Parathyroid adenoma (tissue), 2 donors: ENCODE measurements around the gene ZNF223.

Source experiments
- H2AFZ ChIP-seq: fragments of 300-600 bp; sonication (generic); one replicate; pipeline ENCODE4 v1.7.0; 2017; ENCODE audit warnings: antibody characterized with exemption, mild to moderate bottlenecking
- H3K27ac ChIP-seq: fragments of 300-600 bp; sonication (generic); one replicate; pipeline ENCODE4 v1.7.0; 2017
- H3K27me3 ChIP-seq: fragments of 300-600 bp; sonication (generic); one replicate; pipeline ENCODE4 v1.7.0; 2017; ENCODE audit warnings: low read length; ENCODE audit not compliant: control insufficient read depth, insufficient read depth
- H3K36me3 ChIP-seq: fragments of 300-600 bp; sonication (generic); one replicate; pipeline ENCODE4 v1.7.0; 2017; ENCODE audit warnings: low read length; ENCODE audit not compliant: control insufficient read depth, insufficient read depth
- H3K4me1 ChIP-seq: fragments of 300-600 bp; sonication (generic); one replicate; pipeline ENCODE4 v1.7.0; 2017; ENCODE audit warnings: control low read depth
- H3K4me2 ChIP-seq: fragments of 300-600 bp; sonication (generic); one replicate; pipeline ENCODE4 v1.7.0; 2017; ENCODE audit warnings: low read length
- H3K4me3 ChIP-seq: fragments of 300-600 bp; sonication (generic); one replicate; pipeline ENCODE4 v1.7.0; 2017; ENCODE audit warnings: low read depth, low read length
- H3K79me2 ChIP-seq: fragments of 300-600 bp; sonication (generic); one replicate; pipeline ENCODE4 v1.7.0; 2017; ENCODE audit warnings: control low read depth
- H3K9ac ChIP-seq: fragments of 300-600 bp; sonication (generic); one replicate; pipeline ENCODE4 v1.7.0; 2017; ENCODE audit warnings: mild to moderate bottlenecking
- H3K9me3 ChIP-seq: fragments of 300-600 bp; sonication (generic); one replicate; pipeline ENCODE4 v1.7.0; 2017; ENCODE audit warnings: low read length; ENCODE audit not compliant: control insufficient read depth
- CTCF ChIP-seq: fragments of 300-600 bp; sonication (generic); IDR thresholded peaks from one replicate; pipeline ENCODE4 v1.7.0; 2017; ENCODE audit warnings: antibody characterized with exemption, mild to moderate bottlenecking
- donor health status: primary hyperparathyroidism.

Gene ZNF223

GRCh38 chr19:44051650-44052402 lies at the start of gene ZNF223:
TSS of gene ZNF223 (plus strand) at chr19:44052036. CDS start at chr19:44055177, 3,141 bp downstream.
- Histone ChIP-seq H2AFZ (peak within 1 kb of the TSS; percentile 87), H3K4me2 (peak within 1 kb of the TSS; percentile 85), H3K9me3 (no peaks in the 10 kb centered on the region), H3K4me3 (peak within 1 kb of the TSS; percentile 79), H3K9ac (peak within 1 kb of the TSS; percentile 55), H3K79me2 (peaks cover 9% of the 10 kb centered on the region), H3K36me3 (no peaks in the 10 kb centered on the region), H3K27me3 (no peaks in the 10 kb centered on the region), H3K4me1 (peaks cover 8% of the 10 kb centered on the region), H3K27ac (peak within 1 kb of the TSS; percentile 84)
- no peak for TF ChIP-seq CTCF

- Histone ChIP-seq H3K27me3 (no peaks in the 10 kb centered on the region), H3K9ac (no peak overlapping the region), H3K79me2 (no peaks in the 10 kb centered on the region), H3K4me1 (no peaks in the 10 kb centered on the region), H2AFZ (peak overlapping the region; percentile 80), H3K36me3 (no peaks in the 10 kb centered on the region), H3K4me2 (peak overlapping the region; percentile 97), H3K27ac (peak overlapping the region; percentile 29), H3K4me3 (peak overlapping the region; percentile 97), H3K9me3 (no peaks in the 10 kb centered on the region)
- TF ChIP-seq CTCF: no peak
Observed at GRCh38 chr19:44002212-44002565, 49.6 kb upstream of the ZNF223 start.

GRCh38 chr19:44002566-44003460 lies 49.0 kb upstream of the ZNF223 start, which contains the start of gene ZNF230:
TSS of gene ZNF230 (plus strand) at chr19:44002957. CDS start at chr19:44007079, 4,122 bp downstream.
- Histone ChIP-seq H3K4me2 (peak within 1 kb of the TSS; percentile 97), H3K36me3 (no peaks in the 10 kb centered on the region), H3K79me2 (no peaks in the 10 kb centered on the region), H3K4me1 (no peaks in the 10 kb centered on the region), H3K4me3 (peak within 1 kb of the TSS; percentile 97), H3K27me3 (no peaks in the 10 kb centered on the region), H3K27ac (peak within 1 kb of the TSS; percentile 29), H3K9me3 (no peaks in the 10 kb centered on the region), H3K9ac (peak within 1 kb of the TSS; percentile 25), H2AFZ (peak within 1 kb of the TSS; percentile 80)
- no peak for TF ChIP-seq CTCF

- Histone ChIP-seq H3K4me3 (peak overlapping the region; percentile 97), H3K36me3 (no peaks in the 10 kb centered on the region), H3K27ac (peak overlapping the region; percentile 29)
Observed at GRCh38 chr19:44003461-44004009, 48.3 kb upstream of the ZNF223 start.

More at GRCh38 chr19:44003461-44004009, 48.3 kb upstream of the ZNF223 start:
- Histone ChIP-seq H2AFZ (peak overlapping the region; percentile 80), H3K9me3 (no peaks in the 10 kb centered on the region), H3K27me3 (no peaks in the 10 kb centered on the region), H3K79me2 (no peaks in the 10 kb centered on the region), H3K4me1 (no peaks in the 10 kb centered on the region), H3K4me2 (peak overlapping the region; percentile 97), H3K9ac (peak overlapping the region; percentile 25)
- TF ChIP-seq CTCF: no peak
